ENCODE results near the gene STRA8. TPM values are rescaled to one million over a fixed set of nuclear protein-coding genes. Genes with fewer than 3 reads are reported as not detected.

Gene STRA8
- total RNA-seq, 2 donors from 2014 or later: not detected

DNA sequence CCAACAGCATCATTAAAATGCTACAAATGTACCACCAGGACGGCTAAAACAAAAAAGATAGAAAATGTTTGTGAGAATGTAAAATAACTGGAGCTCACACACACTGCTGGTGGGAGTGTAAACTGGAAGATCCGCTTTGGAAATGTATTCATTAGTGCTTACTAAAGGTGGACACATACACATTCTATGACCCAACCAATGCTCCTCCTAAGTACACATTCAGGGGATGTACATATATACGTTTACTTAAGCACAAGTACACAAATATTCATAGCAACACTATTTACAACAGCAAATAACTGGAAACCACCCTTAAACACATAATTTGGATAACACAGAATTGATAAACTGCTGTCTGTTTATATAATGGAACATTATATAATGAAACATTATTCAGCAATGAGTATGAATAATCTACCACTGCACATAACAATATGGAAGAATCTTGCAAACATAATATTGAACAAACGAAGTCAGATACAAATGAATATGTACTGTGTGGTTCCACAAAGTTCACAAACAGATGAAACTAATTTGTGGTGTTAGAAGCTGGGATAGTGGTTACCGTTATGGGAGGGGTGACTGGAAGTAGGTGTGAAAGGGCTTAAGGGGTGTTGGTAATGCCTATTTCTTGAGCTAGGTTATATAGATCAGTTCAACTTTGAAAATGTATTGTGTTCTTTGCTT lies 52.1 kb downstream of the STRA8 start:
- no peak overlapping the region for H3K4me3 ChIP-seq
- H3K9me3 ChIP-seq: no peaks in the 10 kb centered on the region
- ATAC-seq (ENCODE audit: insufficient number of reproducible peaks, low FRiP score, low read depth) (no peak), DNase-seq (ENCODE audit: low spot score) (no peak)
- no peak for TF ChIP-seq CTCF (IDR thresholded peaks at IDR 0.05)
- H3K27ac ChIP-seq: no peak overlapping the region
- no peaks in the 10 kb centered on the region for H3K27me3 ChIP-seq (replicated peaks; ENCODE audit: insufficient read depth)
- no peaks in the 10 kb centered on the region for H3K36me3 ChIP-seq
- no peaks in the 10 kb centered on the region for H3K4me1 ChIP-seq (ENCODE audit: control insufficient read depth in 1 of 2, low read depth in 2 of 2)

DNA sequence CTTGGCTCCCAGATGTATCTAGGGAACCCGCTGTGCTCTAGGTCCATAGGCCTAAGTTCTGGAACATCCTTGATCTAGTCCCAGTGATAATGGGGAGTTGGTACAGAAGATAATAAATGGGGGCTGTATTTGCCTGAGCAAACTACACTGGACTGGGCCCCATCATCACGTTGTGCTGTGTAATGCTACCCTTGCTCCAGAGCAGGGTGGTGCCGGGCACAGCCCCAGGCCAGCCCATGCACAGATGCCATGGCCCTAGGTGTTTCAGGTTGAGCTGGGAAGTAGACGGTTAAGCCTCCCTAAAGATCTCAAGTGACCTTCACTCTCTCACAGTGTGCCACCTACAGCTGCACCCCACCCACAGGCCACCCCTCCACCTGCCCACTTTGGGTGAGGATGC lies 53.2 kb downstream of the STRA8 start:
- Histone ChIP-seq H3K9me3 (no peaks in the 10 kb centered on the region), H3K27me3 (replicated peaks; ENCODE audit: insufficient read depth) (no peaks in the 10 kb centered on the region), H3K36me3 (no peaks in the 10 kb centered on the region), H3K4me3 (no peak overlapping the region), H3K4me1 (ENCODE audit: control insufficient read depth in 1 of 2, low read depth in 2 of 2) (no peaks in the 10 kb centered on the region), H3K27ac (no peak overlapping the region)
- no peak for TF ChIP-seq CTCF (IDR thresholded peaks at IDR 0.05)
- DNase-seq (ENCODE audit: low spot score): no peak
- no peak for ATAC-seq (ENCODE audit: insufficient number of reproducible peaks, low FRiP score, low read depth)

- Histone ChIP-seq H3K27ac (no peak overlapping the region), H3K36me3 (no peaks in the 10 kb centered on the region), H3K27me3 (replicated peaks; ENCODE audit: insufficient read depth) (no peaks in the 10 kb centered on the region), H3K9me3 (no peaks in the 10 kb centered on the region), H3K4me1 (ENCODE audit: control insufficient read depth in 1 of 2, low read depth in 2 of 2) (no peaks in the 10 kb centered on the region), H3K4me3 (no peak overlapping the region)
- TF ChIP-seq CTCF (IDR thresholded peaks at IDR 0.05): no peak
- no peak for ATAC-seq (ENCODE audit: insufficient number of reproducible peaks, low FRiP score, low read depth)
- no peak for DNase-seq (ENCODE audit: low spot score)
Measured at GRCh38 chr7:135290594-135290993, 57.0 kb downstream of the STRA8 start.

DNA sequence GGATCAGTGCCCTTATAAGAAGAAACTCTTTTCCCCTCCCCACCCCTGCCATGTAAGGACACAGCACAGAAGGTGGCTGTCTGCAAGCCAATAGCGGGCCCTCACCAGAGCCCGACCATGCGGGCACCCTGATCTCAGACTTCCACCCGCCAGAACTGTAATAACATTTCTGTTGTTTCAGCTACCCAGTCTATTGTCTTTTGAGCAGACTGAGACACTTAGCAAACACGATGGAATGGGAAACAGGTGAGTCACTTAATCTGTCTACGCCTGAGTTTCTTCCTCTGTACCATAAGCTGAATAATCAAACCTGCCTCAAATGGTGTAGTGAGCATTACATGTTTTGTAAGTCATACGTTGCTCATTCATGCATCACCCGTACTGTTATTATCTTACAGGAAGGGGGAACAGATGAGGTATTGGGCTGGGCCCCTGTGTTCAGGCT lies 58.2 kb downstream of the STRA8 start:
- TF ChIP-seq CTCF (IDR thresholded peaks at IDR 0.05): no peak
- no peaks in the 10 kb centered on the region for H3K4me1 ChIP-seq (ENCODE audit: control insufficient read depth in 1 of 2, low read depth in 2 of 2)
- no peak for DNase-seq (ENCODE audit: low spot score)
- no peak overlapping the region for H3K27ac ChIP-seq
- no peak overlapping the region for H3K4me3 ChIP-seq
- ATAC-seq (ENCODE audit: insufficient number of reproducible peaks, low FRiP score, low read depth): no peak
- no peaks in the 10 kb centered on the region for H3K9me3 ChIP-seq
- H3K36me3 ChIP-seq: no peaks in the 10 kb centered on the region
- H3K27me3 ChIP-seq (replicated peaks; ENCODE audit: insufficient read depth): no peaks in the 10 kb centered on the region

DNA sequence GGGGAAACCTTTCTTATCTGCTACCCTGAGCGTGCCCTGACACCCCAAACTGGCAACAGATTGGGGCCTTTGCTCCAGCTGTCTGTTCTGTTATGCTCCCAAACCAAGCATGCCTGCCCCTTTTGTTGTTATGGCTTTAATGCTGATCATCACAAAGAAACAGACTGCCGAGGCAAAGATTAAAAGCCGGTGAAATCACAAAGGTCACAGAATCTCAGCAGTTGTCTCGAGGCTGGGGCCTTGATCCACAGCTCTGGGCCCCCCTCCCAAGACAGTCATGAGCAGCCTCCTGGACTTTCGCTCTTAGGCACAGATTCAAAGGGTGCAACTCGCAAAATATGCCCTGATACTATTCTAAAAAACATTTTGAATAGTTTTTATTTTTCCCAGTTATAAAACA lies 65.6 kb downstream of the STRA8 start:
- Histone ChIP-seq H3K4me1 (ENCODE audit: control insufficient read depth in 1 of 2, low read depth in 2 of 2) (no peaks in the 10 kb centered on the region), H3K36me3 (no peaks in the 10 kb centered on the region), H3K4me3 (no peak overlapping the region), H3K9me3 (no peaks in the 10 kb centered on the region), H3K27ac (no peak overlapping the region), H3K27me3 (replicated peaks; ENCODE audit: insufficient read depth) (no peaks in the 10 kb centered on the region)
- no peak for ATAC-seq (ENCODE audit: insufficient number of reproducible peaks, low FRiP score, low read depth)
- no peak for TF ChIP-seq CTCF (IDR thresholded peaks at IDR 0.05)
- no peak for DNase-seq (ENCODE audit: low spot score)

Data from thoracic aorta (tissue), 2 donors.